Esophagus (tissue), 2 donors: ENCODE data around the gene SPRED2. TPM values are rescaled to one million over a fixed set of nuclear protein-coding genes. Genes with fewer than 3 reads are reported as not detected.

Experiments used
- H3K27ac ChIP-seq, 2 donors: one replicate each; pipeline ENCODE4 v1.5.1; 2013; ENCODE audit warnings: low read depth in 2 of 2, mild to moderate bottlenecking in 2 of 2, inconsistent platforms in 1 of 2, low read length in 1 of 2, moderate library complexity in 1 of 2
- H3K27me3 ChIP-seq, 2 donors: one replicate each; pipeline ENCODE4 v1.6.1; 2013; ENCODE audit warnings: low read length in 2 of 2, control low read depth in 1 of 2, mild to moderate bottlenecking in 1 of 2; ENCODE audit not compliant: insufficient read depth in 2 of 2, control insufficient read depth in 1 of 2
- H3K36me3 ChIP-seq, 2 donors: one replicate each; pipeline ENCODE4 v1.6.1; 2013; ENCODE audit warnings: low read length in 1 of 2; ENCODE audit not compliant: control insufficient read depth in 2 of 2, insufficient read depth in 2 of 2
- H3K4me1 ChIP-seq, 2 donors: one replicate each; pipeline ENCODE4 v1.6.1; 2013; ENCODE audit warnings: low read length in 1 of 2; ENCODE audit not compliant: control insufficient read depth in 2 of 2, insufficient read depth in 2 of 2
- H3K4me3 ChIP-seq, 2 donors: one replicate each; pipeline ENCODE4 v1.5.1; 2013; ENCODE audit warnings: low read length in 2 of 2, mild to moderate bottlenecking in 2 of 2, low read depth in 1 of 2, moderate library complexity in 1 of 2
- H3K9me3 ChIP-seq, 2 donors: one replicate each; pipeline ENCODE4 v1.6.1; 2013; ENCODE audit warnings: mild to moderate bottlenecking in 2 of 2, low read depth in 1 of 2, low read length in 1 of 2, moderate library complexity in 1 of 2; ENCODE audit not compliant: control insufficient read depth in 2 of 2, insufficient read depth in 1 of 2
- WGBS, 2 donors: extraction: QIAGEN DNeasy Blood & Tissue Kit; methylation state at CpG; one replicate each; pipeline ENCODE4 v1.1.7; 2013; 5-methylcytosine and 5-hydroxymethylcytosine counted together
- polyA plus RNA-seq, 2 donors: library from polyadenylated mRNA; stranded (reverse); fragments of 200-250 nt; gene quantifications; one replicate each; pipeline ENCODE4 v1.2.3, GENCODE V29; 2013
- donor health status: healthy with polysubstance abuse.
- donor health status: Bipolar disorder and iron deficiency.

Gene SPRED2
- polyA plus RNA-seq, 2 donors = 6.4 to 7.6 TPM

GRCh38 chr2:65353927-65354326 lies 78.5 kb downstream of the SPRED2 start:
- H3K27ac ChIP-seq = no peak overlapping the region
- no peaks in the 10 kb centered on the region for H3K36me3 ChIP-seq
- 74 to 76% methylated on average over 5 of the region's 5 CpGs for WGBS, 2 donors
- H3K27me3 ChIP-seq = no peaks in the 10 kb centered on the region
- no peaks in the 10 kb centered on the region for H3K4me1 ChIP-seq
- H3K9me3 ChIP-seq = no peaks in the 10 kb centered on the region
- no peak overlapping the region for H3K4me3 ChIP-seq

- WGBS, 2 donors = 91 to 93% methylated on average over 4 of the region's 4 CpGs
- no peak overlapping the region for H3K4me3 ChIP-seq
- H3K27ac ChIP-seq = no peak overlapping the region
- no peaks in the 10 kb centered on the region for H3K27me3 ChIP-seq
- no peaks in the 10 kb centered on the region for H3K36me3 ChIP-seq
- no peaks in the 10 kb centered on the region for H3K4me1 ChIP-seq
- H3K9me3 ChIP-seq = no peaks in the 10 kb centered on the region
Measured at GRCh38 chr2:65353046-65353445, 79.4 kb downstream of the SPRED2 start.

- 84 to 87% methylated on average over 9 of the region's 9 CpGs for WGBS, 2 donors
- Histone ChIP-seq H3K27ac (no peak overlapping the region), H3K27me3 (no peaks in the 10 kb centered on the region)
Measured at GRCh38 chr2:65351948-65352595, 80.3 kb downstream of the SPRED2 start.

GRCh38 chr2:65351234-65351947 lies 81.0 kb downstream of the SPRED2 start:
- Histone ChIP-seq H3K27me3 (no peaks in the 10 kb centered on the region), H3K4me1 (peaks cover 0 to 4% of the 10 kb centered on the region in 2 donors), H3K27ac (no peak overlapping the region), H3K4me3 (no peak overlapping the region), H3K36me3 (no peaks in the 10 kb centered on the region), H3K9me3 (no peaks in the 10 kb centered on the region)
- WGBS, 2 donors = 76 to 82% methylated on average over 10 of the region's 10 CpGs

More at GRCh38 chr2:65351948-65352595, 80.3 kb downstream of the SPRED2 start:
- no peaks in the 10 kb centered on the region for H3K4me1 ChIP-seq
- no peaks in the 10 kb centered on the region for H3K36me3 ChIP-seq
- no peak overlapping the region for H3K4me3 ChIP-seq
- no peaks in the 10 kb centered on the region for H3K9me3 ChIP-seq

GRCh38 chr2:65350651-65351056 lies 81.7 kb downstream of the SPRED2 start:
- no peaks in the 10 kb centered on the region for H3K9me3 ChIP-seq
- H3K4me3 ChIP-seq = no peak overlapping the region
- 66 to 75% methylated on average over 6 of the region's 6 CpGs for WGBS, 2 donors
- H3K27ac ChIP-seq = no peak overlapping the region
- no peaks in the 10 kb centered on the region for H3K36me3 ChIP-seq
- H3K27me3 ChIP-seq = no peaks in the 10 kb centered on the region
- H3K4me1 ChIP-seq = peaks cover 0 to 4% of the 10 kb centered on the region in 2 donors

- Histone ChIP-seq H3K36me3 (no peaks in the 10 kb centered on the region), H3K9me3 (no peaks in the 10 kb centered on the region), H3K27ac (no peak overlapping the region), H3K27me3 (no peaks in the 10 kb centered on the region), H3K4me3 (no peak overlapping the region), H3K4me1 (peaks cover 0 to 4% of the 10 kb centered on the region in 2 donors)
- WGBS, 2 donors = 25 to 44% methylated on average over 4 of the region's 4 CpGs
Measured at GRCh38 chr2:65349863-65350262, 82.5 kb downstream of the SPRED2 start.

- no peaks in the 10 kb centered on the region for H3K36me3 ChIP-seq
- H3K27ac ChIP-seq = no peak overlapping the region
- H3K4me1 ChIP-seq = peaks cover 0 to 4% of the 10 kb centered on the region in 2 donors
- H3K9me3 ChIP-seq = no peaks in the 10 kb centered on the region
- 97 to 100% methylated on average over 2 of the region's 2 CpGs for WGBS, 2 donors
- no peak overlapping the region for H3K4me3 ChIP-seq
- H3K27me3 ChIP-seq = no peaks in the 10 kb centered on the region
Measured at GRCh38 chr2:65347913-65348312, 84.5 kb downstream of the SPRED2 start.

GRCh38 chr2:65345631-65346030 lies 86.8 kb downstream of the SPRED2 start:
- Histone ChIP-seq H3K4me1 (peaks cover 0 to 4% of the 10 kb centered on the region in 2 donors), H3K27me3 (no peaks in the 10 kb centered on the region), H3K9me3 (no peaks in the 10 kb centered on the region), H3K4me3 (no peak overlapping the region), H3K27ac (no peak overlapping the region), H3K36me3 (no peaks in the 10 kb centered on the region)
- 83 to 87% methylated on average over 3 of the region's 3 CpGs for WGBS, 2 donors

GRCh38 chr2:65344689-65345088 lies 87.7 kb downstream of the SPRED2 start:
- H3K4me3 ChIP-seq = no peak overlapping the region
- WGBS, 2 donors = 82 to 83% methylated on average over 15 of the region's 15 CpGs
- H3K4me1 ChIP-seq = peaks cover 0 to 4% of the 10 kb centered on the region in 2 donors
- no peaks in the 10 kb centered on the region for H3K27me3 ChIP-seq
- H3K27ac ChIP-seq = no peak overlapping the region
- H3K36me3 ChIP-seq = no peaks in the 10 kb centered on the region
- no peaks in the 10 kb centered on the region for H3K9me3 ChIP-seq

- Histone ChIP-seq H3K9me3 (no peaks in the 10 kb centered on the region), H3K4me3 (no peak overlapping the region), H3K27ac (no peak overlapping the region), H3K27me3 (no peaks in the 10 kb centered on the region), H3K4me1 (peaks cover 0 to 4% of the 10 kb centered on the region in 2 donors), H3K36me3 (no peaks in the 10 kb centered on the region)
- WGBS, 2 donors = 73 to 85% methylated on average over 4 of the region's 4 CpGs
Measured at GRCh38 chr2:65344182-65344581, 88.2 kb downstream of the SPRED2 start.
